ENCODE data around the gene FAHD1. TPM values are rescaled to one million over a fixed set of nuclear protein-coding genes. Genes with fewer than 3 reads are reported as not detected.
A peak's percentile ranks its signal among the peaks of the same experiment; 100 is the strongest.

FAHD1 gene
- 4.5 TPM for total RNA-seq
- 10 to 100 TPM; 16.3 to 25.8 (median 22.4) TPM for polyA plus RNA-seq

GRCh38 chr16:1826691-1827573 is at the start of gene FAHD1, which contains the start of gene HAGH:
FAHD1 (plus strand) TSS chr16:1827206; CDS start chr16:1827239, 33 bp downstream.
HAGH (minus strand) TSS chr16:1826825; CDS start chr16:1826787, 38 bp downstream.
- H3K36me3 Mint-ChIP-seq: peaks cover 6% of the 10 kb centered on the region
- Histone ChIP-seq H3K4me3 (ENCODE audit: low read depth, low read length) (peak within 1 kb of the TSS; percentile 82), H3K4me1 (ENCODE audit: control insufficient read depth, insufficient read depth, low read length, poor library complexity, severe bottlenecking) (peaks cover 46% of the 10 kb centered on the region), H3K27me3 (ENCODE audit: control insufficient read depth, insufficient read depth, low read length) (no peaks in the 10 kb centered on the region), H3K27ac (ENCODE audit: insufficient read depth, low read length, poor library complexity, severe bottlenecking) (peak within 1 kb of the TSS; percentile 76), H3K9me3 (ENCODE audit: control insufficient read depth in 2 of 2, low read length in 2 of 2) (no peaks in the 10 kb centered on the region), H3K36me3 (ENCODE audit: control insufficient read depth, insufficient read depth, low read length) (peaks cover 10% of the 10 kb centered on the region)
- H3K9me3 Mint-ChIP-seq: no peaks in the 10 kb centered on the region
- DNase-seq: peak; percentile 85 to 95 (median 93)
- peak within 1 kb of the TSS; percentile 71 to 94 (median 91) for H3K27ac Mint-ChIP-seq
- peak within 1 kb of the TSS; percentile 88 to 95 (median 93) for H3K4me3 Mint-ChIP-seq
- ATAC-seq (ENCODE audit: low read depth in 2 of 2): peak; percentile 84 to 85
- H3K27me3 Mint-ChIP-seq: no peaks in the 10 kb centered on the region
- peaks cover 18 to 49% (median 35%) of the 10 kb centered on the region in 4 donors for H3K4me1 Mint-ChIP-seq

- Mint-ChIP-seq H3K36me3 (no peaks in the 10 kb centered on the region), H3K27ac (no peak overlapping the region), H3K4me1 (peaks cover 0 to 21% (median under 1%) of the 10 kb centered on the region in 4 donors), H3K4me3 (no peak overlapping the region), H3K27me3 (no peaks in the 10 kb centered on the region), H3K9me3 (no peaks in the 10 kb centered on the region)
- Histone ChIP-seq H3K9me3 (ENCODE audit: control insufficient read depth in 2 of 2, low read length in 2 of 2) (no peaks in the 10 kb centered on the region), H3K27me3 (ENCODE audit: control insufficient read depth, insufficient read depth, low read length) (no peaks in the 10 kb centered on the region), H3K36me3 (ENCODE audit: control insufficient read depth, insufficient read depth, low read length) (peaks cover 19% of the 10 kb centered on the region), H3K4me3 (ENCODE audit: low read depth, low read length) (no peak overlapping the region), H3K4me1 (ENCODE audit: control insufficient read depth, insufficient read depth, low read length, poor library complexity, severe bottlenecking) (peaks cover 34% of the 10 kb centered on the region), H3K27ac (ENCODE audit: insufficient read depth, low read length, poor library complexity, severe bottlenecking) (no peak overlapping the region)
- no peak for ATAC-seq (ENCODE audit: low read depth in 2 of 2)
- DNase-seq: no peak
Measured at GRCh38 chr16:1777375-1778199, 49.4 kb upstream of the FAHD1 start.

- Histone ChIP-seq H3K27me3 (ENCODE audit: control insufficient read depth, insufficient read depth, low read length) (no peaks in the 10 kb centered on the region), H3K27ac (ENCODE audit: insufficient read depth, low read length, poor library complexity, severe bottlenecking) (no peak overlapping the region), H3K4me1 (ENCODE audit: control insufficient read depth, insufficient read depth, low read length, poor library complexity, severe bottlenecking) (peaks cover 38% of the 10 kb centered on the region), H3K4me3 (ENCODE audit: low read depth, low read length) (no peak overlapping the region), H3K9me3 (ENCODE audit: control insufficient read depth in 2 of 2, low read length in 2 of 2) (no peaks in the 10 kb centered on the region), H3K36me3 (ENCODE audit: control insufficient read depth, insufficient read depth, low read length) (peaks cover 19% of the 10 kb centered on the region)
- Mint-ChIP-seq H3K9me3 (no peaks in the 10 kb centered on the region), H3K27ac (no peak overlapping the region), H3K4me3 (peak overlapping the region in 1 of 4 donors; percentile 64), H3K4me1 (peaks cover 0 to 28% (median 4%) of the 10 kb centered on the region in 4 donors), H3K27me3 (no peaks in the 10 kb centered on the region), H3K36me3 (no peaks in the 10 kb centered on the region)
- DNase-seq: no peak
- no peak for ATAC-seq (ENCODE audit: low read depth in 2 of 2)
Measured at GRCh38 chr16:1778200-1779179, 48.5 kb upstream of the FAHD1 start.

- Mint-ChIP-seq H3K27ac (no peak overlapping the region), H3K9me3 (no peaks in the 10 kb centered on the region), H3K36me3 (no peaks in the 10 kb centered on the region), H3K4me3 (peak overlapping the region in 2 of 4 donors; percentile 48 to 64), H3K4me1 (peaks cover 0 to 31% (median 5%) of the 10 kb centered on the region in 4 donors), H3K27me3 (no peaks in the 10 kb centered on the region)
- DNase-seq (no peak), ATAC-seq (ENCODE audit: low read depth in 2 of 2) (no peak)
- H3K27ac ChIP-seq (ENCODE audit: insufficient read depth, low read length, poor library complexity, severe bottlenecking): no peak overlapping the region
- peaks cover 19% of the 10 kb centered on the region for H3K36me3 ChIP-seq (ENCODE audit: control insufficient read depth, insufficient read depth, low read length)
- H3K4me3 ChIP-seq (ENCODE audit: low read depth, low read length): no peak overlapping the region
- H3K27me3 ChIP-seq (ENCODE audit: control insufficient read depth, insufficient read depth, low read length): no peaks in the 10 kb centered on the region
- no peaks in the 10 kb centered on the region for H3K9me3 ChIP-seq (ENCODE audit: control insufficient read depth in 2 of 2, low read length in 2 of 2)
- H3K4me1 ChIP-seq (ENCODE audit: control insufficient read depth, insufficient read depth, low read length, poor library complexity, severe bottlenecking): peaks cover 38% of the 10 kb centered on the region
Measured at GRCh38 chr16:1779234-1779701, 47.7 kb upstream of the FAHD1 start.

GRCh38 chr16:1779741-1780676 is 47.0 kb upstream of the FAHD1 start:
- Mint-ChIP-seq H3K27ac (no peak overlapping the region), H3K27me3 (no peaks in the 10 kb centered on the region), H3K36me3 (no peaks in the 10 kb centered on the region), H3K4me1 (peaks cover 0 to 32% (median 6%) of the 10 kb centered on the region in 4 donors), H3K4me3 (peak overlapping the region; percentile 7 to 96 (median 66)), H3K9me3 (no peaks in the 10 kb centered on the region)
- H3K36me3 ChIP-seq (ENCODE audit: control insufficient read depth, insufficient read depth, low read length): peaks cover 19% of the 10 kb centered on the region
- no peak overlapping the region for H3K27ac ChIP-seq (ENCODE audit: insufficient read depth, low read length, poor library complexity, severe bottlenecking)
- peaks cover 38% of the 10 kb centered on the region for H3K4me1 ChIP-seq (ENCODE audit: control insufficient read depth, insufficient read depth, low read length, poor library complexity, severe bottlenecking)
- H3K4me3 ChIP-seq (ENCODE audit: low read depth, low read length): no peak overlapping the region
- no peak for DNase-seq
- no peak for ATAC-seq (ENCODE audit: low read depth in 2 of 2)
- no peaks in the 10 kb centered on the region for H3K27me3 ChIP-seq (ENCODE audit: control insufficient read depth, insufficient read depth, low read length)
- no peaks in the 10 kb centered on the region for H3K9me3 ChIP-seq (ENCODE audit: control insufficient read depth in 2 of 2, low read length in 2 of 2)

- ATAC-seq (ENCODE audit: low read depth in 2 of 2): no peak
- Mint-ChIP-seq H3K36me3 (no peaks in the 10 kb centered on the region), H3K4me3 (peak overlapping the region; percentile 88 to 96 (median 92)), H3K27ac (no peak overlapping the region), H3K9me3 (no peaks in the 10 kb centered on the region), H3K4me1 (peaks cover 0 to 36% (median 6%) of the 10 kb centered on the region in 4 donors), H3K27me3 (no peaks in the 10 kb centered on the region)
- no peaks in the 10 kb centered on the region for H3K27me3 ChIP-seq (ENCODE audit: control insufficient read depth, insufficient read depth, low read length)
- H3K36me3 ChIP-seq (ENCODE audit: control insufficient read depth, insufficient read depth, low read length): peaks cover 16% of the 10 kb centered on the region
- H3K4me3 ChIP-seq (ENCODE audit: low read depth, low read length): no peak overlapping the region
- H3K27ac ChIP-seq (ENCODE audit: insufficient read depth, low read length, poor library complexity, severe bottlenecking): no peak overlapping the region
- no peaks in the 10 kb centered on the region for H3K9me3 ChIP-seq (ENCODE audit: control insufficient read depth in 2 of 2, low read length in 2 of 2)
- peaks cover 39% of the 10 kb centered on the region for H3K4me1 ChIP-seq (ENCODE audit: control insufficient read depth, insufficient read depth, low read length, poor library complexity, severe bottlenecking)
- DNase-seq: no peak
Measured at GRCh38 chr16:1780677-1781072, 46.3 kb upstream of the FAHD1 start.

All from CD4-positive, CD25-positive, alpha-beta regulatory T cell (primary cell).